Liver (tissue), 9 donors: ENCODE data around the gene TRAPPC5. TPM values are rescaled to one million over a fixed set of nuclear protein-coding genes. Genes with fewer than 3 reads are reported as not detected.

ENCODE experiments used
- DNase-seq: peaks from one replicate; pipeline ENCODE4 v3.0.0-alpha.2; 2017; ENCODE audit warnings: low spot score
- H3K27ac ChIP-seq, 2 donors: one replicate each; pipeline ENCODE4 v1.7.0; 2013; ENCODE audit warnings: inconsistent platforms in 2 of 2, low read length in 2 of 2, control low read depth in 1 of 2, low read depth in 1 of 2, mild to moderate bottlenecking in 1 of 2
- H3K27me3 ChIP-seq, 4 donors: one replicate each; pipeline versions ENCODE4 v1.6.1 to v1.7.0; 2013; ENCODE audit warnings: low read length in 3 of 4, inconsistent platforms in 1 of 4, mild to moderate bottlenecking in 1 of 4, moderate library complexity in 1 of 4; ENCODE audit not compliant: control insufficient read depth in 4 of 4, insufficient read depth in 4 of 4
- H3K36me3 ChIP-seq, 4 donors: one replicate each; pipeline versions ENCODE4 v1.6.1 to v1.7.0; 2013; ENCODE audit warnings: low read length in 3 of 4, mild to moderate bottlenecking in 3 of 4, low read depth in 1 of 4, moderate library complexity in 1 of 4; ENCODE audit not compliant: control insufficient read depth in 4 of 4, insufficient read depth in 3 of 4
- H3K4me1 ChIP-seq, 4 donors: one replicate each; pipeline versions ENCODE4 v1.6.1 to v1.7.0; 2013; ENCODE audit warnings: low read length in 3 of 4, mild to moderate bottlenecking in 3 of 4, moderate library complexity in 1 of 4; ENCODE audit not compliant: control insufficient read depth in 4 of 4, insufficient read depth in 4 of 4
- H3K4me3 ChIP-seq, 3 donors: one replicate each; pipeline versions ENCODE4 v1.6.1 to v1.7.0; 2013; ENCODE audit warnings: low read length in 3 of 3, control low read depth in 1 of 3, low read depth in 1 of 3, mild to moderate bottlenecking in 1 of 3
- H3K9ac ChIP-seq, 2 donors: one replicate each; pipeline ENCODE4 v1.7.0; 2013; ENCODE audit warnings: low read length in 2 of 2, mild to moderate bottlenecking in 2 of 2, moderate library complexity in 2 of 2, control low read depth in 1 of 2, low read depth in 1 of 2
- H3K9me3 ChIP-seq, 4 donors: one replicate each; pipeline versions ENCODE4 v1.6.1 to v1.7.0; 2013; ENCODE audit warnings: low read length in 3 of 4; ENCODE audit not compliant: control insufficient read depth in 4 of 4
- EGR1 ChIP-seq, 2 donors: IDR thresholded peaks; 2 replicates each; pipeline ENCODE4 v1.6.1; 2016 to 2018; ENCODE audit warnings: antibody characterized with exemption in 2 of 2, low read depth in 2 of 2
- FOXA1 ChIP-seq: IDR thresholded peaks from 2 replicates; pipeline ENCODE4 v1.6.1; 2016; ENCODE audit warnings: antibody characterized with exemption
- FOXA2 ChIP-seq: IDR thresholded peaks from 2 replicates; pipeline ENCODE4 v1.6.1; 2016; ENCODE audit warnings: antibody characterized with exemption
- GABPA ChIP-seq, 2 donors: IDR thresholded peaks in 1 of 2; conservative IDR thresholded peaks in 1 of 2; 2 replicates each; pipeline ENCODE4 v1.6.1; 2016; ENCODE audit warnings: antibody characterized with exemption in 2 of 2, mild to moderate bottlenecking in 1 of 2, moderate library complexity in 1 of 2
- HNF4A ChIP-seq, 2 donors: conservative IDR thresholded peaks; 2 replicates each; pipeline ENCODE4 v1.6.1; 2016; ENCODE audit warnings: antibody characterized with exemption in 2 of 2, mild to moderate bottlenecking in 2 of 2
- HNF4G ChIP-seq: IDR thresholded peaks from 2 replicates; pipeline ENCODE4 v1.6.1; 2016; ENCODE audit warnings: antibody characterized with exemption
- JUND ChIP-seq, 2 donors: IDR thresholded peaks; 2 replicates each; pipeline ENCODE4 v1.6.1; 2016; ENCODE audit warnings: antibody characterized with exemption in 2 of 2
- NR2F2 ChIP-seq: IDR thresholded peaks from 2 replicates; pipeline ENCODE4 v1.6.1; 2016; ENCODE audit warnings: antibody characterized with exemption
- RXRA ChIP-seq, 2 donors: IDR thresholded peaks; 2 replicates each; pipeline ENCODE4 v1.6.1; 2017 to 2018; ENCODE audit warnings: antibody characterized with exemption in 2 of 2, mild to moderate bottlenecking in 1 of 2
- TAF1 ChIP-seq: conservative IDR thresholded peaks from 2 replicates; pipeline ENCODE4 v1.6.1; 2016; ENCODE audit warnings: antibody characterized with exemption, mild to moderate bottlenecking
- YY1 ChIP-seq: IDR thresholded peaks from 2 replicates; pipeline ENCODE4 v1.6.1; 2016; ENCODE audit warnings: antibody characterized with exemption, mild to moderate bottlenecking
- WGBS: extraction: QIAGEN DNeasy Blood & Tissue Kit; methylation state at CpG from one replicate; pipeline ENCODE4 v1.1.7; 2013; 5-methylcytosine and 5-hydroxymethylcytosine counted together
- polyA plus RNA-seq, 2 donors: library from polyadenylated mRNA; stranded (reverse) in 1 of 2; unstranded in 1 of 2; fragments of 200-250 nt in 1 of 2; fragments of >200 nt in 1 of 2; fragmentation: Nextera tagmentation in 1 of 2; extraction: Ambion mirVana in 1 of 2; gene quantifications; one replicate each; pipeline versions ENCODE4 v1.2.1 to v1.2.3, GENCODE V29; 2013 to 2015
- total RNA-seq, 2 donors: library from RNA; depleted of rRNA; stranded (reverse); fragments of >200 nt; gene quantifications; one replicate each; pipeline ENCODE4 v1.2.3, GENCODE V29; 2014
- TF ChIP-seq, protein P1 (sequence below): fragments of 150-350 bp; IDR thresholded peaks from 2 replicates; pipeline ENCODE4 v1.5.1; 2017; ENCODE audit warnings: improper control_type of control experiment, low read depth, low read length; ENCODE audit not compliant: missing input control
- TF ChIP-seq, protein P2 (sequence below): IDR thresholded peaks from 2 replicates; pipeline ENCODE4 v1.6.1; 2016; ENCODE audit warnings: antibody characterized with exemption
- TF ChIP-seq, protein P3 (sequence below): IDR thresholded peaks from 2 replicates; pipeline ENCODE4 v1.6.1; 2016; ENCODE audit warnings: antibody characterized with exemption, mild to moderate bottlenecking
- TF ChIP-seq, protein P4 (sequence below): IDR thresholded peaks from 2 replicates; pipeline ENCODE4 v1.6.1; 2016; ENCODE audit warnings: antibody characterized with exemption
- donor health status: healthy.
- donor health status: healthy.
- donor health status: healthy.
- donor health status: healthy.
- donor health status: healthy.

Gene TRAPPC5
- total and polyA plus RNA-seq, 4 donors, result 22.5 to 130 (median 55.2) TPM

DNA sequence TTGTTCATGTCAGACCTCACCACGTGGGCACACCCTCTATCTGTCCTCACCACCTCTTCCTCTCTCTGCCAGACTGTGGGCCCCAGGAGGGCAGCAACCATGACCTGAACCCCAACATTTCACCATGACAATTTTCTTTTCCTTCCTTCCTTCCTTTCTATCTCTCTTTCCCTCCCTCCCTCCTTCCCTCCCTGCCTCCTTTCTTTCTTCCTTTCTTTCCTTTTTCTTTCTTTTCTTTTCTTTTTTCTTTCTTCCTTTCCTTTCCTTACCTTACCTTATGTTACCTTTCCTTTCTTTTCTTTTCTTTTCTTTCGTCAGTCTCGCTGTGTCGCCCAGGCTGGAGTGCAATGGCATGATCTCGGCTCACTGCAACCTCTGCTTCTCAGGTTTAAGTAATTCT lies 30.0 kb downstream of the TRAPPC5 start:
- no peak for DNase-seq
- no peak overlapping the region for H3K27ac ChIP-seq
- H3K9me3 ChIP-seq, result no peaks in the 10 kb centered on the region
- no peak overlapping the region for H3K4me3 ChIP-seq
- 77% methylated on average over 5 of the region's 5 CpGs for WGBS
- no peak overlapping the region for H3K9ac ChIP-seq
- H3K27me3 ChIP-seq, result no peaks in the 10 kb centered on the region
- TF ChIP-seq, protein P1, sequence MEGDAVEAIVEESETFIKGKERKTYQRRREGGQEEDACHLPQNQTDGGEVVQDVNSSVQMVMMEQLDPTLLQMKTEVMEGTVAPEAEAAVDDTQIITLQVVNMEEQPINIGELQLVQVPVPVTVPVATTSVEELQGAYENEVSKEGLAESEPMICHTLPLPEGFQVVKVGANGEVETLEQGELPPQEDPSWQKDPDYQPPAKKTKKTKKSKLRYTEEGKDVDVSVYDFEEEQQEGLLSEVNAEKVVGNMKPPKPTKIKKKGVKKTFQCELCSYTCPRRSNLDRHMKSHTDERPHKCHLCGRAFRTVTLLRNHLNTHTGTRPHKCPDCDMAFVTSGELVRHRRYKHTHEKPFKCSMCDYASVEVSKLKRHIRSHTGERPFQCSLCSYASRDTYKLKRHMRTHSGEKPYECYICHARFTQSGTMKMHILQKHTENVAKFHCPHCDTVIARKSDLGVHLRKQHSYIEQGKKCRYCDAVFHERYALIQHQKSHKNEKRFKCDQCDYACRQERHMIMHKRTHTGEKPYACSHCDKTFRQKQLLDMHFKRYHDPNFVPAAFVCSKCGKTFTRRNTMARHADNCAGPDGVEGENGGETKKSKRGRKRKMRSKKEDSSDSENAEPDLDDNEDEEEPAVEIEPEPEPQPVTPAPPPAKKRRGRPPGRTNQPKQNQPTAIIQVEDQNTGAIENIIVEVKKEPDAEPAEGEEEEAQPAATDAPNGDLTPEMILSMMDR, result no peak
- TF ChIP-seq YY1, result no peak
- TF ChIP-seq, protein P2, sequence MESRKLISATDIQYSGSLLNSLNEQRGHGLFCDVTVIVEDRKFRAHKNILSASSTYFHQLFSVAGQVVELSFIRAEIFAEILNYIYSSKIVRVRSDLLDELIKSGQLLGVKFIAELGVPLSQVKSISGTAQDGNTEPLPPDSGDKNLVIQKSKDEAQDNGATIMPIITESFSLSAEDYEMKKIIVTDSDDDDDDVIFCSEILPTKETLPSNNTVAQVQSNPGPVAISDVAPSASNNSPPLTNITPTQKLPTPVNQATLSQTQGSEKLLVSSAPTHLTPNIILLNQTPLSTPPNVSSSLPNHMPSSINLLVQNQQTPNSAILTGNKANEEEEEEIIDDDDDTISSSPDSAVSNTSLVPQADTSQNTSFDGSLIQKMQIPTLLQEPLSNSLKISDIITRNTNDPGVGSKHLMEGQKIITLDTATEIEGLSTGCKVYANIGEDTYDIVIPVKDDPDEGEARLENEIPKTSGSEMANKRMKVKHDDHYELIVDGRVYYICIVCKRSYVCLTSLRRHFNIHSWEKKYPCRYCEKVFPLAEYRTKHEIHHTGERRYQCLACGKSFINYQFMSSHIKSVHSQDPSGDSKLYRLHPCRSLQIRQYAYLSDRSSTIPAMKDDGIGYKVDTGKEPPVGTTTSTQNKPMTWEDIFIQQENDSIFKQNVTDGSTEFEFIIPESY, result no peak
- no peak for TF ChIP-seq FOXA1
- no peak for TF ChIP-seq NR2F2
- no peak for TF ChIP-seq HNF4G
- TF ChIP-seq, protein P3, sequence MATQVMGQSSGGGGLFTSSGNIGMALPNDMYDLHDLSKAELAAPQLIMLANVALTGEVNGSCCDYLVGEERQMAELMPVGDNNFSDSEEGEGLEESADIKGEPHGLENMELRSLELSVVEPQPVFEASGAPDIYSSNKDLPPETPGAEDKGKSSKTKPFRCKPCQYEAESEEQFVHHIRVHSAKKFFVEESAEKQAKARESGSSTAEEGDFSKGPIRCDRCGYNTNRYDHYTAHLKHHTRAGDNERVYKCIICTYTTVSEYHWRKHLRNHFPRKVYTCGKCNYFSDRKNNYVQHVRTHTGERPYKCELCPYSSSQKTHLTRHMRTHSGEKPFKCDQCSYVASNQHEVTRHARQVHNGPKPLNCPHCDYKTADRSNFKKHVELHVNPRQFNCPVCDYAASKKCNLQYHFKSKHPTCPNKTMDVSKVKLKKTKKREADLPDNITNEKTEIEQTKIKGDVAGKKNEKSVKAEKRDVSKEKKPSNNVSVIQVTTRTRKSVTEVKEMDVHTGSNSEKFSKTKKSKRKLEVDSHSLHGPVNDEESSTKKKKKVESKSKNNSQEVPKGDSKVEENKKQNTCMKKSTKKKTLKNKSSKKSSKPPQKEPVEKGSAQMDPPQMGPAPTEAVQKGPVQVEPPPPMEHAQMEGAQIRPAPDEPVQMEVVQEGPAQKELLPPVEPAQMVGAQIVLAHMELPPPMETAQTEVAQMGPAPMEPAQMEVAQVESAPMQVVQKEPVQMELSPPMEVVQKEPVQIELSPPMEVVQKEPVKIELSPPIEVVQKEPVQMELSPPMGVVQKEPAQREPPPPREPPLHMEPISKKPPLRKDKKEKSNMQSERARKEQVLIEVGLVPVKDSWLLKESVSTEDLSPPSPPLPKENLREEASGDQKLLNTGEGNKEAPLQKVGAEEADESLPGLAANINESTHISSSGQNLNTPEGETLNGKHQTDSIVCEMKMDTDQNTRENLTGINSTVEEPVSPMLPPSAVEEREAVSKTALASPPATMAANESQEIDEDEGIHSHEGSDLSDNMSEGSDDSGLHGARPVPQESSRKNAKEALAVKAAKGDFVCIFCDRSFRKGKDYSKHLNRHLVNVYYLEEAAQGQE, result no peak
- no peak for TF ChIP-seq JUND (IDR thresholded peaks at IDR 0.05)
- no peak for TF ChIP-seq HNF4A (conservative IDR thresholded peaks at IDR 0.05)
- TF ChIP-seq RXRA (IDR thresholded peaks at IDR 0.05), result no peak
- no peak for TF ChIP-seq EGR1 (IDR thresholded peaks at IDR 0.05; ENCODE audit: low read depth in 2 of 2)
- no peaks in the 10 kb centered on the region for H3K36me3 ChIP-seq
- H3K4me1 ChIP-seq, result no peaks in the 10 kb centered on the region

DNA sequence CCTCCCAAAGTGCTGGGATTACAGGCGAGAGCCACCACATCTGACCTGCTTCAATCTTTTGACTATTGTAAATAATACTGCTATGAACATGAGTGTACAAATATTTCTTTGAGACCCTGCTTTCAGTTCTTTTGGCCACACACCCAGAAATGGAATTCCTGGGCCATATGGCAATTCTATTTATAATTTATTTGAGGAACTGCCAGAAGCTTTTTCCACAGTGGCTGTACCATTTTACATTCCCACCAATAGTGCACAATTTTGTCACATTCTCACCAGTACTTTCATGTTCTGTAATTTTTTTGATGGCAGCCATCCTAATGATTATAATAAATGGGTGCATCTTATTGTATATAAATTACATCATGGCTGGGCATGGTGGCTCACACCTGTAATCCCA lies 35.0 kb downstream of the TRAPPC5 start:
- Histone ChIP-seq H3K9me3 (peaks cover 0 to 7% (median 4%) of the 10 kb centered on the region in 4 donors), H3K27me3 (no peaks in the 10 kb centered on the region), H3K4me1 (no peaks in the 10 kb centered on the region), H3K9ac (no peak overlapping the region), H3K27ac (no peak overlapping the region), H3K4me3 (no peak overlapping the region), H3K36me3 (no peaks in the 10 kb centered on the region)
- no peak for DNase-seq
- TF ChIP-seq GABPA (IDR thresholded peaks at IDR 0.05 in 1 of 2, conservative IDR thresholded peaks at IDR 0.05 in 1 of 2) (no peak), HNF4G (no peak), TAF1 (no peak), FOXA2 (no peak), HNF4A (conservative IDR thresholded peaks at IDR 0.05) (no peak)
- TF ChIP-seq, protein P1, result no peak
- TF ChIP-seq, protein P4, sequence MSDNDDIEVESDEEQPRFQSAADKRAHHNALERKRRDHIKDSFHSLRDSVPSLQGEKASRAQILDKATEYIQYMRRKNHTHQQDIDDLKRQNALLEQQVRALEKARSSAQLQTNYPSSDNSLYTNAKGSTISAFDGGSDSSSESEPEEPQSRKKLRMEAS, result no peak
- 90% methylated on average over 1 of the region's 1 CpG for whole genome bisulfite sequencing
